Heart left ventricle (tissue), 13 donors: ENCODE measurements around the gene OSBPL9.

ENCODE experiments used
- POLR2A ChIP-seq, 2 donors: fragments of 450-650 bp; IDR thresholded peaks; one replicate each; pipeline ENCODE4 v1.6.1; 2017; ENCODE audit warnings: antibody characterized with exemption in 2 of 2, mild to moderate bottlenecking in 2 of 2, moderate library complexity in 2 of 2
- TF ChIP-seq, protein P1 (sequence below), 12 donors: fragments of 200-600 bp; sonication (generic) in 4 of 12; IDR thresholded peaks; one replicate each; pipeline versions ENCODE4 v1.5.0 to v1.8.0; 2018 to 2022; ENCODE audit warnings: antibody characterized with exemption in 12 of 12, mild to moderate bottlenecking in 5 of 12
- donor health status: ischemic (EF 13 %, LVEDD 7.1; RV severe dilation, severe dysfunction).
- donor health status: DM: no; HTN: yes; CAD: no.
- donor health status: DM: no; HTN: no; CAD: no.
- donor health status: ischemic (EF 25% LVEDD 6.9; RV normal size, moderate dysfunction).
- donor health status: ischemic (EF 25% LVEDD 5.7; RV mildly dilated, moderate dysfunction).
- donor health status: ischemic (EF 35%, LVEDD 5.7; RV mildly dilated, moderate dysfunction).
- donor health status: nonischemic (EF 11% LVEDD 7.7; RV severe dilation, severe dysfunction).
- donor health status: DM: yes; HTN: yes; CAD: no.
- donor health status: PGD.
- donor health status: ischemic (EF 29% LVEDD 5.4; RV normal size, mild dysfunction).
- donor health status: nonischemic (EF 23%, LVEDD 6.1; RV moderate dilation, normal function).

DNA sequence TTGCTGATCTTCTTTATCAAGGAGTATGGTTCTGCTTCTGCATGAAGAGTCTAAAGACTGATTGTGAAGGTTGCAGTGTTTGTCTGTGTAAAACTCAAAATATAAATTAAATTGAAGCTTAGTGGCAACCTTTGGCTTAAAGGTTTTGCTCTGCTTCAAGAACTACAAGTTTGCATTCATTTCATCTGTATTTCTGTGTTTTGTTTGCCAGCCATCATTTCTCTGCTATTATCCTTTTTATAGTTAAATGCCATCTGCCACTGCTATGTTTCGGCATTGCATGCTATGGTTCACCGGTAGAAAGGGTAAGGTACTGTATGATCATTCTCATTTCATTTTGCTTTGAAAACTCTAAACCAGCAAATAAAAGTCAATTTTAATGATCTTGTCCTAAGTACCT is 52.9 kb downstream of the OSBPL9 start:
- TF ChIP-seq, protein P1, sequence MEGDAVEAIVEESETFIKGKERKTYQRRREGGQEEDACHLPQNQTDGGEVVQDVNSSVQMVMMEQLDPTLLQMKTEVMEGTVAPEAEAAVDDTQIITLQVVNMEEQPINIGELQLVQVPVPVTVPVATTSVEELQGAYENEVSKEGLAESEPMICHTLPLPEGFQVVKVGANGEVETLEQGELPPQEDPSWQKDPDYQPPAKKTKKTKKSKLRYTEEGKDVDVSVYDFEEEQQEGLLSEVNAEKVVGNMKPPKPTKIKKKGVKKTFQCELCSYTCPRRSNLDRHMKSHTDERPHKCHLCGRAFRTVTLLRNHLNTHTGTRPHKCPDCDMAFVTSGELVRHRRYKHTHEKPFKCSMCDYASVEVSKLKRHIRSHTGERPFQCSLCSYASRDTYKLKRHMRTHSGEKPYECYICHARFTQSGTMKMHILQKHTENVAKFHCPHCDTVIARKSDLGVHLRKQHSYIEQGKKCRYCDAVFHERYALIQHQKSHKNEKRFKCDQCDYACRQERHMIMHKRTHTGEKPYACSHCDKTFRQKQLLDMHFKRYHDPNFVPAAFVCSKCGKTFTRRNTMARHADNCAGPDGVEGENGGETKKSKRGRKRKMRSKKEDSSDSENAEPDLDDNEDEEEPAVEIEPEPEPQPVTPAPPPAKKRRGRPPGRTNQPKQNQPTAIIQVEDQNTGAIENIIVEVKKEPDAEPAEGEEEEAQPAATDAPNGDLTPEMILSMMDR (IDR thresholded peaks at IDR 0.05): no peak
- TF ChIP-seq POLR2A (IDR thresholded peaks at IDR 0.05): no peak
